Measurements from ENCODE around the gene AP4B1. TPM values are rescaled to one million over a fixed set of nuclear protein-coding genes. Genes with fewer than 3 reads are reported as not detected.
A peak's percentile ranks its signal among the peaks of the same experiment; 100 is the strongest.

AP4B1 gene
- total and polyA plus RNA-seq, 9 of the 15 experiments (the other 6 are each of a cell fraction or from before 2014, with no cell fraction given) = 15.8 to 36.5 (median 24.6) TPM

GRCh38 chr1:113904674-113905434, at the start of gene AP4B1, which contains the start of gene DCLRE1B (continued):
- peak; percentile 74 to 86 for TF ChIP-seq FOXK2 (conservative IDR thresholded peaks at IDR 0.05 in 1 of 2, IDR thresholded peaks at IDR 0.05 in 1 of 2; ENCODE audit: low read depth in 2 of 2)
- TF ChIP-seq ZNF274 (IDR thresholded peaks at IDR 0.05; ENCODE audit: borderline replicate concordance, low read depth, low read length) = no peak
- TF ChIP-seq TSC22D4 (tag; IDR thresholded peaks at IDR 0.05) = no peak
- no peak; the same call in 1 of the 2 replicates for TF ChIP-seq MXI1 (IDR thresholded peaks at IDR 0.05; ENCODE audit: low read depth, low read length)
- TF ChIP-seq ZNF76 (CRISPR knock-in tag; IDR thresholded peaks at IDR 0.05; ENCODE audit: borderline replicate concordance) = no peak
- no peak for TF ChIP-seq ZNF23 (CRISPR knock-in tag; IDR thresholded peaks at IDR 0.05)
- no peak for TF ChIP-seq NFE2L1 (tag; IDR thresholded peaks at IDR 0.05; ENCODE audit: borderline replicate concordance, low read depth)
- no peak for TF ChIP-seq ZNF57 (CRISPR knock-in tag; IDR thresholded peaks at IDR 0.05)
- peak; percentile 88 for TF ChIP-seq ZNF239 (CRISPR knock-in tag; IDR thresholded peaks at IDR 0.05)
- peak; percentile 41; the same call in 1 of the 2 replicates for TF ChIP-seq DPF2 (IDR thresholded peaks at IDR 0.05)
- TF ChIP-seq MLX (CRISPR knock-in tag; conservative IDR thresholded peaks at IDR 0.05) = 0 out of 4 replicates have a peak, but pooled peaks of 1 of the 2 experiments have one; percentile 74
- no peak for TF ChIP-seq RBM15 (IDR thresholded peaks at IDR 0.05; ENCODE audit: insufficient read depth, low read length)
- peak; percentile 61; the same call in 1 of the 2 replicates for TF ChIP-seq PHF8 (IDR thresholded peaks at IDR 0.05; ENCODE audit: borderline replicate concordance, low read length)
- peak; percentile 72 for TF ChIP-seq POLR2H (tag; IDR thresholded peaks at IDR 0.05; ENCODE audit: low read depth)
- peak; percentile 72 for TF ChIP-seq TBP (optimal IDR thresholded peaks at IDR 0.05; ENCODE audit: low read depth, low read length)
- 0 out of 2 replicates have a peak, but pooled peaks have one; percentile 53 for TF ChIP-seq NFE2 (IDR thresholded peaks at IDR 0.05; ENCODE audit: low read depth)
- TF ChIP-seq TRIM25 (IDR thresholded peaks at IDR 0.05; ENCODE audit: borderline replicate concordance) = no peak

Data from K562 (cell line).